Spinal cord (tissue), 10 donors: Measurements from ENCODE around the gene BRK1. TPM values are rescaled to one million over a fixed set of nuclear protein-coding genes. Genes with fewer than 3 reads are reported as not detected.

Experiments
- DNase-seq, 6 donors: peaks; one replicate each; pipeline versions ENCODE4 v3.0.0 to v3.0.0-alpha.2; 2013 to 2015; ENCODE audit warnings: low spot score in 6 of 6, low read depth in 4 of 6
- H3K27ac ChIP-seq: one replicate; pipeline ENCODE4 v1.5.1; 2013; ENCODE audit warnings: low read depth, low read length, control low read depth
- H3K27me3 ChIP-seq: one replicate; pipeline ENCODE4 v1.6.1; 2013; ENCODE audit warnings: low read length; ENCODE audit not compliant: control insufficient read depth, insufficient read depth
- H3K36me3 ChIP-seq: one replicate; pipeline ENCODE4 v1.6.1; 2013; ENCODE audit warnings: low read length; ENCODE audit not compliant: control insufficient read depth, insufficient read depth
- H3K4me1 ChIP-seq: one replicate; pipeline ENCODE4 v1.6.1; 2013; ENCODE audit warnings: low read length; ENCODE audit not compliant: control insufficient read depth, insufficient read depth
- H3K4me3 ChIP-seq: one replicate; pipeline ENCODE4 v1.5.1; 2013; ENCODE audit warnings: low read depth, low read length, control low read depth
- H3K9me3 ChIP-seq: one replicate; pipeline ENCODE4 v1.6.1; 2013; ENCODE audit warnings: low read length; ENCODE audit not compliant: control insufficient read depth, insufficient read depth
- WGBS: methylation state at CpG from one replicate; pipeline ENCODE4 v1.1.5; 2013; ENCODE audit warnings: missing lambda C conversion rate; ENCODE audit not compliant: insufficient coverage; 5-methylcytosine and 5-hydroxymethylcytosine counted together
- polyA plus RNA-seq, 2 donors: library from polyadenylated mRNA; unstranded; fragments of 120-200 nt; gene quantifications; one replicate each; pipeline ENCODE4 v1.2.1, GENCODE V29; 2013; ENCODE audit not compliant: insufficient read length in 2 of 2
- total RNA-seq, 2 donors: library from RNA; depleted of rRNA in 1 of 2; stranded (reverse); fragments of 120-200 nt in 1 of 2; fragments of >200 nt in 1 of 2; gene quantifications; one replicate each; pipeline versions ENCODE4 v1.2.3 to v1.2.4, GENCODE V29; 2013 to 2014
- donor health status: healthy.

BRK1 gene
- total and polyA plus RNA-seq, 4 donors: 128 to 198 (median 168) TPM

- WGBS: 94% methylated on average over 17 of the region's 25 CpGs
- H3K4me1 ChIP-seq: peaks cover 4% of the 10 kb centered on the region
These were observed 21.0 kb downstream of the BRK1 start for GRCh38 chr3:10136426-10137005.

GRCh38 chr3:10137178-10137577, 21.7 kb downstream of the BRK1 start:
- no peaks in the 10 kb centered on the region for H3K9me3 ChIP-seq
- no CpG with 5 or more reads among the region's 4 CpGs for WGBS
- peaks cover 4% of the 10 kb centered on the region for H3K4me1 ChIP-seq
- no peaks in the 10 kb centered on the region for H3K36me3 ChIP-seq
- H3K27me3 ChIP-seq: no peaks in the 10 kb centered on the region
- no peak overlapping the region for H3K4me3 ChIP-seq
- DNase-seq: no peak
- no peak overlapping the region for H3K27ac ChIP-seq

More at GRCh38 chr3:10136426-10137005, 21.0 kb downstream of the BRK1 start:
- no peak for DNase-seq
- no peaks in the 10 kb centered on the region for H3K9me3 ChIP-seq
- no peak overlapping the region for H3K4me3 ChIP-seq
- H3K36me3 ChIP-seq: no peaks in the 10 kb centered on the region
- H3K27ac ChIP-seq: no peak overlapping the region
- H3K27me3 ChIP-seq: no peaks in the 10 kb centered on the region

GRCh38 chr3:10140996-10141546, 25.6 kb downstream of the BRK1 start:
- no peak for DNase-seq
- Histone ChIP-seq H3K4me1 (peaks cover 21% of the 10 kb centered on the region), H3K4me3 (peak overlapping the region; percentile 71), H3K27ac (peak overlapping the region; percentile 71), H3K27me3 (no peaks in the 10 kb centered on the region), H3K36me3 (peaks cover 13% of the 10 kb centered on the region), H3K9me3 (no peaks in the 10 kb centered on the region)
- 94% methylated on average over 8 of the region's 23 CpGs for WGBS

- Histone ChIP-seq H3K27me3 (no peaks in the 10 kb centered on the region), H3K4me1 (peaks cover 21% of the 10 kb centered on the region), H3K27ac (no peak overlapping the region), H3K36me3 (peaks cover 20% of the 10 kb centered on the region), H3K4me3 (peak overlapping the region; percentile 71), H3K9me3 (no peaks in the 10 kb centered on the region)
- 81% methylated on average over 25 of the region's 29 CpGs for WGBS
- DNase-seq: peak in 1 of 6 donors; percentile 4
These were observed 27.5 kb downstream of the BRK1 start for GRCh38 chr3:10142707-10143560.

- Histone ChIP-seq H3K36me3 (peaks cover 45% of the 10 kb centered on the region), H3K9me3 (no peaks in the 10 kb centered on the region), H3K27me3 (no peaks in the 10 kb centered on the region), H3K27ac (no peak overlapping the region), H3K4me3 (no peak overlapping the region), H3K4me1 (peaks cover 21% of the 10 kb centered on the region)
- DNase-seq: no peak
- WGBS: no CpG with 5 or more reads among the region's 4 CpGs
These were observed 30.2 kb downstream of the BRK1 start for GRCh38 chr3:10145685-10146084.

- peaks cover 58% of the 10 kb centered on the region for H3K36me3 ChIP-seq
- H3K9me3 ChIP-seq: no peaks in the 10 kb centered on the region
- no peak for DNase-seq
- H3K27me3 ChIP-seq: no peaks in the 10 kb centered on the region
- 95% methylated on average over 7 of the region's 8 CpGs for whole genome bisulfite sequencing
- no peak overlapping the region for H3K27ac ChIP-seq
- H3K4me3 ChIP-seq: no peak overlapping the region
- H3K4me1 ChIP-seq: peaks cover 3% of the 10 kb centered on the region
These were observed 33.8 kb downstream of the BRK1 start for GRCh38 chr3:10149226-10149625.

GRCh38 chr3:10150987-10151386, 35.5 kb downstream of the BRK1 start:
- peaks cover 53% of the 10 kb centered on the region for H3K36me3 ChIP-seq
- 96% methylated on average over 5 of the region's 6 CpGs for WGBS
- no peak overlapping the region for H3K4me3 ChIP-seq
- no peaks in the 10 kb centered on the region for H3K9me3 ChIP-seq
- DNase-seq: no peak
- no peaks in the 10 kb centered on the region for H3K27me3 ChIP-seq
- no peaks in the 10 kb centered on the region for H3K4me1 ChIP-seq
- H3K27ac ChIP-seq: no peak overlapping the region

GRCh38 chr3:10154335-10155122, 39.1 kb downstream of the BRK1 start:
- no peaks in the 10 kb centered on the region for H3K4me1 ChIP-seq
- no peaks in the 10 kb centered on the region for H3K9me3 ChIP-seq
- H3K27ac ChIP-seq: no peak overlapping the region
- no peak overlapping the region for H3K4me3 ChIP-seq
- peaks cover 33% of the 10 kb centered on the region for H3K36me3 ChIP-seq
- WGBS: 97% methylated on average over 3 of the region's 14 CpGs
- no peaks in the 10 kb centered on the region for H3K27me3 ChIP-seq
- no peak for DNase-seq

- Histone ChIP-seq H3K9me3 (no peaks in the 10 kb centered on the region), H3K4me3 (no peak overlapping the region), H3K27ac (no peak overlapping the region), H3K36me3 (peaks cover 27% of the 10 kb centered on the region), H3K27me3 (no peaks in the 10 kb centered on the region), H3K4me1 (no peaks in the 10 kb centered on the region)
- DNase-seq: no peak
- WGBS: 100% methylated on average over 1 of the region's 4 CpGs
These were observed 39.6 kb downstream of the BRK1 start for GRCh38 chr3:10155123-10155472.
